Stimulated activated CD8-positive, alpha-beta memory T cell treated with anti-CD3 and anti-CD28 coated beads, Interleukin-15, amount 100 ng/mL, for 24 hours (primary cell): ENCODE measurements around the gene AKR1C2.
"Not testable (repeated sequence)": the region's sequence is repeated elsewhere in the genome, so short reads cannot be mapped to it uniquely, and the experiment has no call there.

Experiments used
- DNase-seq: peaks from one replicate; pipeline ENCODE4 v3.0.0-alpha.2; 2020; ENCODE audit warnings: low read depth

AKR1C2 gene

GRCh38 chr10:4988000-4988641 is 15.5 kb downstream of the AKR1C2 start:
- not testable (repeated sequence) for DNase-seq

- DNase-seq = no peak
Measured at GRCh38 chr10:4984971-4985594, 18.6 kb downstream of the AKR1C2 start.

GRCh38 chr10:4984223-4984622 is 19.4 kb downstream of the AKR1C2 start:
- no peak for DNase-seq

- no peak for DNase-seq
Measured at GRCh38 chr10:4983615-4984216, 19.9 kb downstream of the AKR1C2 start.

GRCh38 chr10:4982764-4983226 is 20.9 kb downstream of the AKR1C2 start:
- no peak for DNase-seq

- no peak for DNase-seq
Measured at GRCh38 chr10:4981722-4982471, 21.8 kb downstream of the AKR1C2 start.

GRCh38 chr10:4980793-4981192 is 22.9 kb downstream of the AKR1C2 start:
- DNase-seq = no peak

GRCh38 chr10:4978870-4979269 is 24.8 kb downstream of the AKR1C2 start:
- DNase-seq = no peak

- DNase-seq = no peak
Measured at GRCh38 chr10:4977025-4977424, 26.6 kb downstream of the AKR1C2 start.

GRCh38 chr10:4974400-4974799 is 29.3 kb downstream of the AKR1C2 start:
- not testable (repeated sequence) for DNase-seq

GRCh38 chr10:4973294-4973693 is 30.4 kb downstream of the AKR1C2 start:
- not testable (repeated sequence) for DNase-seq

- not testable (repeated sequence) for DNase-seq
Measured at GRCh38 chr10:4972369-4973142, 31.1 kb downstream of the AKR1C2 start.

GRCh38 chr10:4970362-4970761 is 33.3 kb downstream of the AKR1C2 start:
- DNase-seq = not testable (repeated sequence)

- DNase-seq = not testable (repeated sequence)
Measured at GRCh38 chr10:4969289-4969688, 34.4 kb downstream of the AKR1C2 start.

- DNase-seq = not testable (repeated sequence)
Measured at GRCh38 chr10:4967189-4967588, 36.5 kb downstream of the AKR1C2 start.

GRCh38 chr10:4965763-4966162 is 37.9 kb downstream of the AKR1C2 start:
- not testable (repeated sequence) for DNase-seq

- not testable (repeated sequence) for DNase-seq
Measured at GRCh38 chr10:4963815-4964154, 39.9 kb downstream of the AKR1C2 start.

GRCh38 chr10:4962876-4963814 is 40.5 kb downstream of the AKR1C2 start, which contains the start of gene AKR1C1:
Gene AKR1C1 (plus strand): TSS chr10:4963415. CDS start chr10:4963445, 30 bp downstream.
- not testable (repeated sequence) for DNase-seq

- DNase-seq = not testable (repeated sequence)
Measured at GRCh38 chr10:4962308-4962707, 41.3 kb downstream of the AKR1C2 start.

GRCh38 chr10:4961558-4961957 is 42.1 kb downstream of the AKR1C2 start:
- DNase-seq = not testable (repeated sequence)
